Measurements from ENCODE around the gene PLD4. TPM values are rescaled to one million over a fixed set of nuclear protein-coding genes. Genes with fewer than 3 reads are reported as not detected.

Gene PLD4
- total RNA-seq, 3 donors from 2014 or later: 0.38 to 2.2 (median 0.39) TPM

DNA sequence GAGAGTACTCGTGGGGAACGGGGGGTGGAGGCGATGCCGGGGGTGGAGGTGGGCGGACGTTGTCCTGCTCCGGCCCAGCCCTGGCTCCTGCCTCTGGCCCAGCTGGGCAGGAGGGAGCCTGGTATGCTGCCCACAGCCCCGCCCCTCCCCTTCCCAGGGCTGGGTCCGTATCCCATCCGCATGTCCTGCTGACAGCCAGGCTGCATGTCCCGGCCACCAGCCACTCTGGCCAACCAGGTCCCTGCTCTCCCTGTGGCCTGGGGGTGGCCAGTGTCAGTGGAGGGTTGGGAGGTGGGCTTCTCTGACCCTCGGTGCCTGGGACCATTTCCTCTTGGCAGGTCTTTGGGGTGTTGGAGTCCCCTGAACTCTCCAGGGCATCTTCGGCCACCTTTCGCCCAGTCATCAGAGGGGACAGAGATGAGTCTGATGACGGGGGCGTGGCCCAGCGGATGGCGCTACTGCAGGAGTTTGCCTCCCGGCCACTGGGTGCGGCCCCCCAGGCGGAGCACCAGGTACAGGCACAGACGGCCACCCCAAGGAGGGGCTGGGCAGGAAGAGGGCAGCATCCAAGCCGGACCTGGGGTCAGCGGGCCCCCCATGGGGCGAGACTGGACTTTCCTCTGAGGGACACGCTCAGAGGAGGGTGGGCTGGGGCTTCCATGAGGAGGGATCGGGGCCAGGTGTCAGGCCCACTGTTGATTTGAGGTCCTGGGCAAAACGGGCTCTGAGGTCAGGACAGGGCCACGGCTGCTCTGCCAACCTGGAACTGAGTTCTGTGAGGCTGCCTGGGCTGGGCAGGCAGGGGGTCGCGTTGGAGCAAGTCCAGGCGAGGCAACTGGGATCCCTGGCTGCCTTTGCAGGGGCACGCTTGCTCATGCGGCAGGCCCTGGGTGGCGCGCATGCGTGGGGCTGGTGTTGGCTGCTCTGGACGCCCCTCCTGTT, 39.4 kb upstream of the PLD4 start:
- H3K4me1 ChIP-seq (ENCODE audit: low read depth): no peaks in the 10 kb centered on the region
- H3K4me3 ChIP-seq: no peak overlapping the region
- H3K36me3 ChIP-seq (ENCODE audit: low read depth): no peaks in the 10 kb centered on the region
- DNase-seq: peak; percentile 4 to 45 (median 24)
- H3K9me3 ChIP-seq: no peaks in the 10 kb centered on the region
- no peak for ATAC-seq
- TF ChIP-seq, protein P1, sequence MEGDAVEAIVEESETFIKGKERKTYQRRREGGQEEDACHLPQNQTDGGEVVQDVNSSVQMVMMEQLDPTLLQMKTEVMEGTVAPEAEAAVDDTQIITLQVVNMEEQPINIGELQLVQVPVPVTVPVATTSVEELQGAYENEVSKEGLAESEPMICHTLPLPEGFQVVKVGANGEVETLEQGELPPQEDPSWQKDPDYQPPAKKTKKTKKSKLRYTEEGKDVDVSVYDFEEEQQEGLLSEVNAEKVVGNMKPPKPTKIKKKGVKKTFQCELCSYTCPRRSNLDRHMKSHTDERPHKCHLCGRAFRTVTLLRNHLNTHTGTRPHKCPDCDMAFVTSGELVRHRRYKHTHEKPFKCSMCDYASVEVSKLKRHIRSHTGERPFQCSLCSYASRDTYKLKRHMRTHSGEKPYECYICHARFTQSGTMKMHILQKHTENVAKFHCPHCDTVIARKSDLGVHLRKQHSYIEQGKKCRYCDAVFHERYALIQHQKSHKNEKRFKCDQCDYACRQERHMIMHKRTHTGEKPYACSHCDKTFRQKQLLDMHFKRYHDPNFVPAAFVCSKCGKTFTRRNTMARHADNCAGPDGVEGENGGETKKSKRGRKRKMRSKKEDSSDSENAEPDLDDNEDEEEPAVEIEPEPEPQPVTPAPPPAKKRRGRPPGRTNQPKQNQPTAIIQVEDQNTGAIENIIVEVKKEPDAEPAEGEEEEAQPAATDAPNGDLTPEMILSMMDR (IDR thresholded peaks at IDR 0.05): no peak
- intact Hi-C loops (cut with DNase I, micrococcal nuclease): no loop called here

DNA sequence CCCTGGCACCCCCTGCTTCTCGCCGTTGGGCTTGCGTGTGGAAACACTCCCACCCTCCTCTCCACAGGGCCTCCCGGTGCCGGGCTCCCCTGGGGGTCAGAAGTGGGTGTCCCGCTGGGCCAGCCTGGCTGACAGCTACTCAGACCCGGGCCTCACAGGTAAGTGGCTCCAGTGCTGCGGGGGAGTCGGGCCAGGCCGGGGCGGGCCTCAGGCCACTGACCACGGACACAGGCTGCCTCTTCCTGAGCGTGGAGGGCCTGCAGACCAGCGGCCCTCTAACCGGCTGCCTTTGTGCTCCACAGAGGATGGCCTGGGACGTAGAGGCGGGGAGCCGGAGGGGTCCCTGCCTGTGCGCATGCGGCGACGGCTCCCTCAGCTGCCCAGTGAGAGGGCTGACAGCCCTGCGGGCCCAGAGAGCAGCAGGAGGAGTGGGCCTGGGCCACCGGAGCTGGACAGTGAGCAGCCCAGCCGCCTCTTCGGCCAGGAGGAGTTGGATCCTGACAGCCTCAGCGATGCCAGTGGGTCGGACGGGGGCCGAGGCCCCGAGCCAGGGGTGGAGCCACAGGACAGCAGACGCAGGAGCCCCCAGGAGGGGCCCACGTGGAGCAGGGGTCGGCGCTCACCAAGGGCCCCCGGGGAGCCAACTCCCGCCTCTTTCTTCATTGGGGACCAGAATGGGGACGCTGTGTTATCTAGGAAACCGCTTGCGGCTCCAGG, 38.5 kb upstream of the PLD4 start:
- DNase-seq (peak in 1 of 3 donors; percentile 23), ATAC-seq (no peak)
- H3K36me3 ChIP-seq (ENCODE audit: low read depth): no peaks in the 10 kb centered on the region
- no peak overlapping the region for H3K4me3 ChIP-seq
- TF ChIP-seq, protein P1 (IDR thresholded peaks at IDR 0.05): no peak
- intact Hi-C loops (cut with DNase I, micrococcal nuclease): no loop called here
- H3K9me3 ChIP-seq: no peaks in the 10 kb centered on the region
- no peaks in the 10 kb centered on the region for H3K4me1 ChIP-seq (ENCODE audit: low read depth)

GRCh38 chr14:104886690-104887622, 37.7 kb upstream of the PLD4 start:
- intact Hi-C loops (cut with DNase I, micrococcal nuclease): no loop called here
- H3K4me1 ChIP-seq (ENCODE audit: low read depth): no peaks in the 10 kb centered on the region
- peak; percentile 1 to 45 (median 23) for DNase-seq
- ATAC-seq: no peak
- no peaks in the 10 kb centered on the region for H3K36me3 ChIP-seq (ENCODE audit: low read depth)
- no peak overlapping the region for H3K4me3 ChIP-seq
- TF ChIP-seq, protein P1 (IDR thresholded peaks at IDR 0.05): no peak
- H3K9me3 ChIP-seq: no peaks in the 10 kb centered on the region

GRCh38 chr14:104887623-104888488, 36.8 kb upstream of the PLD4 start:
- no peaks in the 10 kb centered on the region for H3K4me1 ChIP-seq (ENCODE audit: low read depth)
- peak; percentile 1 to 47 (median 25) for DNase-seq
- TF ChIP-seq, protein P1 (IDR thresholded peaks at IDR 0.05): no peak
- H3K4me3 ChIP-seq: no peak overlapping the region
- H3K36me3 ChIP-seq (ENCODE audit: low read depth): no peaks in the 10 kb centered on the region
- intact Hi-C loops (cut with DNase I, micrococcal nuclease): no loop called here
- H3K9me3 ChIP-seq: no peaks in the 10 kb centered on the region
- ATAC-seq: peak; percentile 1

All from mucosa of descending colon (tissue), 3 donors.